SK-N-SH (cell line): ENCODE data around the gene TIMP2. TPM values are rescaled to one million over a fixed set of nuclear protein-coding genes. Genes with fewer than 3 reads are reported as not detected.

Experiments
- CTCF ChIA-PET: fragments of 300-600, 350-600 bp; formaldehyde crosslinking; extraction: SDS; loops from one replicate; lab custom pipeline; 2021; lab: Yijun Ruan, JAX
- POLR2A ChIA-PET: fragments of 350-600 bp; sonication (Branson Sonifier 250); formaldehyde crosslinking; extraction: SDS; loops from one replicate; lab custom pipeline; 2020; ENCODE audit warnings: antibody characterized with exemption, inconsistent platforms; lab: Yijun Ruan, JAX
- DNase-seq: peaks from one replicate; pipeline ENCODE4 v3.0.0; 2012
- H2AFZ ChIP-seq: fragments of 200-600 bp; sonication (generic); 2 replicates; pipeline ENCODE4 v1.8.1; 2016; ENCODE audit warnings: antibody characterized with exemption, mild to moderate bottlenecking, low read depth
- H3F3A ChIP-seq: fragments of 200-600 bp; sonication (generic); replicated peaks from 2 replicates; pipeline ENCODE3; 2016; ENCODE audit warnings: antibody characterized with exemption, mild to moderate bottlenecking; ENCODE audit not compliant: insufficient read depth
- H3K27ac ChIP-seq, 2 experiments: fragments of 200-500 bp in 1 of 2; fragments of 200-600 bp in 1 of 2; sonication (Bioruptor generic) in 1 of 2; sonication (generic), shearing (Covaris generic) in 1 of 2; 2 replicates each; pipeline versions ENCODE4 v1.5.1 to v1.6.1; 2014 to 2016; ENCODE audit warnings: low read depth in 2 of 2, inconsistent platforms in 1 of 2, low read length in 1 of 2, mild to moderate bottlenecking in 1 of 2, mixed read lengths in 1 of 2
- H3K27me3 ChIP-seq: fragments of 200-600 bp; sonication (generic), shearing (Covaris generic); 2 replicates; pipeline ENCODE4 v1.6.1; 2016; ENCODE audit warnings: mixed run types; ENCODE audit not compliant: insufficient read depth
- H3K36me3 ChIP-seq, 2 experiments: fragments of 200-500 bp in 1 of 2; fragments of 200-600 bp in 1 of 2; sonication (Bioruptor generic) in 1 of 2; sonication (generic) in 1 of 2; replicated peaks in 1 of 2; 2 replicates each; pipeline versions ENCODE3 to v1.5.1; 2014 to 2016; ENCODE audit warnings: low read length in 1 of 2, mild to moderate bottlenecking in 1 of 2; ENCODE audit not compliant: insufficient read depth in 2 of 2, control insufficient read depth in 1 of 2
- H3K4me1 ChIP-seq, 2 experiments: fragments of 200-500 bp in 1 of 2; fragments of 200-600 bp in 1 of 2; sonication (Bioruptor generic) in 1 of 2; sonication (generic), shearing (Covaris generic) in 1 of 2; 2 replicates each; pipeline versions ENCODE4 v1.5.1 to v1.6.1; 2014 to 2016; ENCODE audit warnings: low read depth in 1 of 2, low read length in 1 of 2, mixed run types in 1 of 2; ENCODE audit not compliant: insufficient read depth in 2 of 2, control insufficient read depth in 1 of 2
- H3K4me2 ChIP-seq: fragments of 200-600 bp; sonication (generic), shearing (Covaris generic); 2 replicates; pipeline ENCODE4 v1.6.1; 2017; ENCODE audit warnings: mixed run types
- H3K4me3 ChIP-seq, 2 experiments: fragments of 200-500 bp in 1 of 2; fragments of 200-600 bp in 1 of 2; sonication (Bioruptor generic) in 1 of 2; sonication (generic), shearing (Covaris generic) in 1 of 2; 2 replicates each; pipeline versions ENCODE4 v1.5.1 to v1.8.1; 2014 to 2016; ENCODE audit warnings: low read depth in 2 of 2, inconsistent platforms in 1 of 2, low read length in 1 of 2, mild to moderate bottlenecking in 1 of 2, mixed read lengths in 1 of 2, moderate library complexity in 1 of 2
- H3K79me2 ChIP-seq: fragments of 200-600 bp; sonication (generic); 2 replicates; pipeline ENCODE4 v1.8.1; 2017; ENCODE audit warnings: mild to moderate bottlenecking; ENCODE audit not compliant: insufficient read depth
- H3K9ac ChIP-seq: fragments of 200-600 bp; sonication (generic); 2 replicates; pipeline ENCODE4 v1.6.1; 2017; ENCODE audit warnings: mixed run types
- H3K9me2 ChIP-seq: fragments of 200-600 bp; sonication (generic); 2 replicates; pipeline ENCODE4 v1.6.1; 2017; ENCODE audit warnings: mixed run types
- H3K9me3 ChIP-seq: fragments of 200-600 bp; sonication (generic); 2 replicates; pipeline ENCODE4 v1.6.1; 2017; ENCODE audit warnings: mixed run types, mild to moderate bottlenecking, moderate library complexity
- H4K20me1 ChIP-seq: fragments of 200-600 bp; sonication (generic); 2 replicates; pipeline ENCODE4 v1.6.1; 2017; ENCODE audit warnings: mild to moderate bottlenecking, mixed run types; ENCODE audit not compliant: insufficient read depth
- ELF1 ChIP-seq: IDR thresholded peaks from 2 replicates; pipeline ENCODE4 v1.4.0; 2012
- EZH2phosphoT487 ChIP-seq: fragments of 200-600 bp; sonication (generic); IDR thresholded peaks from 2 replicates; pipeline ENCODE4 v1.6.1; 2017; ENCODE audit warnings: low read depth, mixed run types, mild to moderate bottlenecking, antibody characterized with exemption, moderate library complexity, borderline replicate concordance
- FOSL2 ChIP-seq: IDR thresholded peaks from 2 replicates; pipeline ENCODE4 v1.4.0; 2012; ENCODE audit warnings: low read depth, mild to moderate bottlenecking, moderate library complexity, borderline replicate concordance
- FOXJ3 ChIP-seq: sonication (generic); formaldehyde crosslinking; IDR thresholded peaks from 2 replicates; pipeline ENCODE4 v1.5.1; 2020; ENCODE audit warnings: mild to moderate bottlenecking, missing genetic modification reagents
- FOXM1 ChIP-seq: IDR thresholded peaks from 2 replicates; pipeline ENCODE4 v1.4.0; 2012; ENCODE audit warnings: low read depth, mild to moderate bottlenecking
- JUND ChIP-seq: IDR thresholded peaks from 2 replicates; pipeline ENCODE4 v1.4.0; 2012
- MAX ChIP-seq: IDR thresholded peaks from 2 replicates; pipeline ENCODE4 v1.4.0; 2012; ENCODE audit warnings: low read depth
- MEF2A ChIP-seq: IDR thresholded peaks from 2 replicates; pipeline ENCODE4 v1.4.0; 2012; ENCODE audit warnings: low read depth, borderline replicate concordance
- MXI1 ChIP-seq: IDR thresholded peaks from 2 replicates; pipeline ENCODE4 v1.6.1; 2012; ENCODE audit warnings: mild to moderate bottlenecking, low read depth, low read length, improper control_type of control experiment
- NRF1 ChIP-seq: IDR thresholded peaks from 2 replicates; pipeline ENCODE4 v1.6.1; 2012; ENCODE audit warnings: low read depth, mild to moderate bottlenecking, low read length
- RAD21 ChIP-seq: IDR thresholded peaks from 2 replicates; pipeline ENCODE4 v1.6.1; 2012; ENCODE audit warnings: mild to moderate bottlenecking, low read length
- RCOR1 ChIP-seq: fragments of 150-350 bp; IDR thresholded peaks from 2 replicates; pipeline ENCODE4 v1.6.1; 2017; ENCODE audit warnings: antibody characterized with exemption, low read length
- REST ChIP-seq: IDR thresholded peaks from 2 replicates; pipeline ENCODE4 v1.6.1; 2012; ENCODE audit warnings: mild to moderate bottlenecking, low read depth, low read length, moderate library complexity
- RFX5 ChIP-seq: IDR thresholded peaks from 2 replicates; pipeline ENCODE4 v1.6.1; 2012; ENCODE audit warnings: mild to moderate bottlenecking, improper control_type of control experiment, low read length
- RXRA ChIP-seq: IDR thresholded peaks from 2 replicates; pipeline ENCODE4 v1.4.0; 2012; ENCODE audit warnings: low read depth, mild to moderate bottlenecking, borderline replicate concordance
- SMC3 ChIP-seq: IDR thresholded peaks from 2 replicates; pipeline ENCODE4 v1.6.1; 2012; ENCODE audit warnings: low read depth, low read length, improper control_type of control experiment
- YY1 ChIP-seq: IDR thresholded peaks from 2 replicates; pipeline ENCODE4 v1.4.0; 2012; ENCODE audit warnings: low read depth, mild to moderate bottlenecking
- WGBS: methylation state at CpG from one replicate; pipeline ENCODE4 v1.1.6; 2017; ENCODE audit warnings: low lambda C conversion rate; 5-methylcytosine and 5-hydroxymethylcytosine counted together
- polyA plus RNA-seq, 3 experiments: library from polyadenylated mRNA; depleted of rRNA; stranded (reverse); fragments of >200 nt; gene quantifications; 2 replicates each; pipeline ENCODE4 v1.2.3, GENCODE V29; 2012

The TIMP2 gene
- polyA plus RNA-seq, 1 of the 3 experiments (the other 2 are of a cell fraction) = 441 TPM

DNA sequence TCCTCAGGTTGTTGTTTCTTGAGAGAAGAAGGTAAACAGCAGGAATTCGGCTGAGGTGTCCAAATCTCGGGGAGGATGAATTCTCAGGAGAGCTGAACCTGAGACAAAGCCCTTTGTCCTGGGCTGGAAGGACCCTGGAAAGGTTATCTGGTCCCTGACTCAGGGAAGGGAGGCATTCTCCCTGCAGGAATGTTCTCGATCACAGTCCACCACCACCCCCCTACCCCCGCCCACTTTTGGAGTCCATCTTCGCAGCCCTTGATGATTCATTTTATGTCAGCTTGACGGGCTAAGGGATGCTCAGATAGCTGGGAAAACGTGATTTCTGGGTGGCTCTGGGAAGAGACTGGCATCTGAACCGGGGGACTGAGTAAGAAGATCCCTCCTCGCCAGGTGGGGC lies 20.8 kb downstream of the TIMP2 start:
- CTCF ChIA-PET = interaction anchor here (0.6 to 1.8 kb wide), 7 partner anchors 9 to 142 kb away, joined by 3 to 6 read pairs (median 4); no protein-coding TSS in a partner anchor
- Histone ChIP-seq H3K4me3 (no peak overlapping the region), H3K27ac (no peak overlapping the region), H3K9me2 (no peaks in the 10 kb centered on the region), H3K27me3 (no peaks in the 10 kb centered on the region), H3K79me2 (peaks cover 100% of the 10 kb centered on the region), H3K9me3 (no peaks in the 10 kb centered on the region), H3K9ac (no peak overlapping the region), H3K36me3 (peaks cover 14 to 25% of the 10 kb centered on the region in 2 experiments), H4K20me1 (peaks cover 100% of the 10 kb centered on the region), H2AFZ (no peak overlapping the region), H3K4me2 (no peak overlapping the region), H3F3A (peaks cover 9% of the 10 kb centered on the region), H3K4me1 (peaks cover 0 to 23% of the 10 kb centered on the region in 2 experiments; a peak in 1 of 4 replicates)
- POLR2A ChIA-PET = no interaction called here
- DNase-seq = no peak
- TF ChIP-seq FOSL2 (no peak), YY1 (no peak), RAD21 (no peak), FOXM1 (no peak), MEF2A (no peak), RFX5 (no peak), EZH2phosphoT487 (no peak), JUND (no peak), ELF1 (no peak), RXRA (no peak), FOXJ3 (CRISPR knock-in tag) (no peak), NRF1 (no peak), MXI1 (no peak), REST (no peak), SMC3 (no peak), RCOR1 (no peak), MAX (no peak)
- WGBS = 75% methylated on average over 9 of the region's 9 CpGs
